Measurements from ENCODE around the gene DCAF11.

DCAF11 gene

GRCh38 chr14:24164518-24164991 is 50.0 kb downstream of the DCAF11 start (continued):
- TF ChIP-seq TSHZ2 (CRISPR knock-in tag; IDR thresholded peaks at IDR 0.05), result no peak
- no peak for TF ChIP-seq ISL1 (CRISPR knock-in tag; IDR thresholded peaks at IDR 0.05)
- TF ChIP-seq PPARA (CRISPR knock-in tag; IDR thresholded peaks at IDR 0.05; ENCODE audit: borderline replicate concordance), result no peak

- TF ChIP-seq ARNTL (CRISPR knock-in tag; IDR thresholded peaks at IDR 0.05; ENCODE audit: borderline replicate concordance, low read depth) (no peak), CSDC2 (CRISPR knock-in tag; IDR thresholded peaks at IDR 0.05) (no peak), ZFP3 (CRISPR knock-in tag; IDR thresholded peaks at IDR 0.05) (no peak), GLIS3 (CRISPR knock-in tag; IDR thresholded peaks at IDR 0.05) (no peak), TCF4 (CRISPR knock-in tag; IDR thresholded peaks at IDR 0.05; ENCODE audit: borderline replicate concordance) (no peak), ZC3H10 (CRISPR knock-in tag; IDR thresholded peaks at IDR 0.05) (no peak), PPARA (CRISPR knock-in tag; IDR thresholded peaks at IDR 0.05; ENCODE audit: borderline replicate concordance) (no peak), ESRRG (CRISPR knock-in tag; IDR thresholded peaks at IDR 0.05) (no peak), CSRNP3 (CRISPR knock-in tag; IDR thresholded peaks at IDR 0.05) (no peak), TOX (CRISPR knock-in tag; IDR thresholded peaks at IDR 0.05; ENCODE audit: borderline replicate concordance) (no peak), CREB5 (CRISPR knock-in tag; IDR thresholded peaks at IDR 0.05; ENCODE audit: low read depth) (no peak), ZNF70 (CRISPR knock-in tag; IDR thresholded peaks at IDR 0.05) (no peak), RARB (CRISPR knock-in tag; IDR thresholded peaks at IDR 0.05) (no peak), PATZ1 (CRISPR knock-in tag; IDR thresholded peaks at IDR 0.05; ENCODE audit: borderline replicate concordance) (no peak), BACH2 (CRISPR knock-in tag; IDR thresholded peaks at IDR 0.05; ENCODE audit: borderline replicate concordance) (no peak), ZNF8 (CRISPR knock-in tag; IDR thresholded peaks at IDR 0.05) (no peak), OSR1 (CRISPR knock-in tag; IDR thresholded peaks at IDR 0.05) (no peak)
- no peak for ATAC-seq
Observed at GRCh38 chr14:24165785-24166184, 51.2 kb downstream of the DCAF11 start.

GRCh38 chr14:24167469-24168114 is 53.0 kb downstream of the DCAF11 start:
- ATAC-seq, result no peak
- TF ChIP-seq PPARA (CRISPR knock-in tag; IDR thresholded peaks at IDR 0.05; ENCODE audit: borderline replicate concordance) (no peak), ZNF70 (CRISPR knock-in tag; IDR thresholded peaks at IDR 0.05) (no peak), ZNF565 (CRISPR knock-in tag; conservative IDR thresholded peaks at IDR 0.05; ENCODE audit: low read depth) (no peak), TOX (CRISPR knock-in tag; IDR thresholded peaks at IDR 0.05; ENCODE audit: borderline replicate concordance) (no peak)

- peak; percentile 92 for ATAC-seq
- TF ChIP-seq GLIS3 (CRISPR knock-in tag; IDR thresholded peaks at IDR 0.05) (peak; percentile 77; the same call in 1 of the 2 replicates), ZNF70 (CRISPR knock-in tag; IDR thresholded peaks at IDR 0.05) (no peak), OSR1 (CRISPR knock-in tag; IDR thresholded peaks at IDR 0.05) (no peak), POU6F1 (CRISPR knock-in tag; IDR thresholded peaks at IDR 0.05; ENCODE audit: borderline replicate concordance, low read depth) (no peak), PATZ1 (CRISPR knock-in tag; IDR thresholded peaks at IDR 0.05; ENCODE audit: borderline replicate concordance) (no peak), CREB5 (CRISPR knock-in tag; IDR thresholded peaks at IDR 0.05; ENCODE audit: low read depth) (no peak), ZNF8 (CRISPR knock-in tag; IDR thresholded peaks at IDR 0.05) (0 out of 2 replicates have a peak, but pooled peaks have one; percentile 35), ISL1 (CRISPR knock-in tag; IDR thresholded peaks at IDR 0.05) (no peak), ARNTL (CRISPR knock-in tag; IDR thresholded peaks at IDR 0.05; ENCODE audit: borderline replicate concordance, low read depth) (no peak), ZC3H10 (CRISPR knock-in tag; IDR thresholded peaks at IDR 0.05) (no peak)
Observed at GRCh38 chr14:24171422-24172260, 57.1 kb downstream of the DCAF11 start, which contains the start of gene REC8. TSS of gene REC8 (plus strand) at chr14:24172080. CDS start at chr14:24172553, 473 bp downstream.
